Mucosa of stomach (tissue), 1 donor: Measurements from ENCODE around the gene C9orf72.
"Not testable (repeated sequence)": the region's sequence is repeated elsewhere in the genome, so short reads cannot be mapped to it uniquely, and the experiment has no call there.

Experiments
- H3K27me3 ChIP-seq: one replicate; pipeline ENCODE4 v1.7.0; 2013; ENCODE audit warnings: mild to moderate bottlenecking, low read length; ENCODE audit not compliant: control insufficient read depth, insufficient read depth
- H3K36me3 ChIP-seq: one replicate; pipeline ENCODE4 v1.7.0; 2013; ENCODE audit warnings: low read length; ENCODE audit not compliant: control insufficient read depth, insufficient read depth
- H3K4me1 ChIP-seq: one replicate; pipeline ENCODE4 v1.7.0; 2013; ENCODE audit warnings: mild to moderate bottlenecking, low read length; ENCODE audit not compliant: control insufficient read depth, insufficient read depth
- H3K4me3 ChIP-seq: one replicate; pipeline ENCODE4 v1.7.0; 2013; ENCODE audit warnings: low read length
- H3K9ac ChIP-seq: one replicate; pipeline ENCODE4 v1.7.0; 2013; ENCODE audit warnings: mild to moderate bottlenecking, low read length, moderate library complexity
- H3K9me3 ChIP-seq: one replicate; pipeline ENCODE4 v1.7.0; 2013; ENCODE audit warnings: mild to moderate bottlenecking, low read length, moderate library complexity; ENCODE audit not compliant: control insufficient read depth
- donor health status: Pancreatic carcinoma.

C9orf72 gene

GRCh38 chr9:27519466-27520465 lies 53.5 kb downstream of the C9orf72 start:
- Histone ChIP-seq H3K9me3 (no peaks in the 10 kb centered on the region), H3K4me3 (no peak overlapping the region), H3K9ac (no peak overlapping the region), H3K4me1 (no peaks in the 10 kb centered on the region), H3K27me3 (no peaks in the 10 kb centered on the region), H3K36me3 (no peaks in the 10 kb centered on the region)

DNA sequence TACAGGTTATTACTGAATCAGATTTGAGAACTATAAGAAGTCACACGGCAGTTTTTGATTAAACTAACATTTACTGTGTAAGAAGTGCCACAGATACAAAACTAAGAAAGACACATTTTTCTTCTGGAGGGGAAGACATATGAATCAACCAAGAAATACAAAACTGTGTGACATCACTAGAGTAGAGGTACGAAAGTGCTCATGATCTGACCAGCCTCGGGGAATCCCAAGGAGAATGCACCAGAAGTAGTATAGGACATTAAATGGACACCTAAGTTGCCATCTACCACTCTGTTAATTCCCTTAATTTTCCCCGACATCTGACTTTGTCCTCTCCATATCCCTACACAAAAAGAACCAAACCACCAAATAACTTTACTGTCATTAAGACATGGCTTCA lies 54.5 kb downstream of the C9orf72 start:
- no peaks in the 10 kb centered on the region for H3K36me3 ChIP-seq
- no peaks in the 10 kb centered on the region for H3K9me3 ChIP-seq
- no peak overlapping the region for H3K9ac ChIP-seq
- H3K27me3 ChIP-seq, result no peaks in the 10 kb centered on the region
- H3K4me3 ChIP-seq, result no peak overlapping the region
- H3K4me1 ChIP-seq, result no peaks in the 10 kb centered on the region

- Histone ChIP-seq H3K36me3 (no peaks in the 10 kb centered on the region), H3K4me3 (no peak overlapping the region), H3K27me3 (no peaks in the 10 kb centered on the region), H3K4me1 (no peaks in the 10 kb centered on the region), H3K9ac (no peak overlapping the region), H3K9me3 (no peaks in the 10 kb centered on the region)
These were observed 55.3 kb downstream of the C9orf72 start for GRCh38 chr9:27518006-27518405.

GRCh38 chr9:27514551-27514950 lies 58.7 kb downstream of the C9orf72 start:
- no peaks in the 10 kb centered on the region for H3K4me1 ChIP-seq
- no peak overlapping the region for H3K9ac ChIP-seq
- no peaks in the 10 kb centered on the region for H3K27me3 ChIP-seq
- H3K9me3 ChIP-seq, result no peaks in the 10 kb centered on the region
- no peak overlapping the region for H3K4me3 ChIP-seq
- no peaks in the 10 kb centered on the region for H3K36me3 ChIP-seq

- no peaks in the 10 kb centered on the region for H3K9me3 ChIP-seq
- H3K4me1 ChIP-seq, result no peaks in the 10 kb centered on the region
- H3K36me3 ChIP-seq, result no peaks in the 10 kb centered on the region
- H3K4me3 ChIP-seq, result no peak overlapping the region
- no peak overlapping the region for H3K9ac ChIP-seq
- H3K27me3 ChIP-seq, result no peaks in the 10 kb centered on the region
These were observed 61.5 kb downstream of the C9orf72 start for GRCh38 chr9:27511771-27512170.

- H3K36me3 ChIP-seq, result no peaks in the 10 kb centered on the region
- no peak overlapping the region for H3K9ac ChIP-seq
- H3K9me3 ChIP-seq, result no peaks in the 10 kb centered on the region
- H3K27me3 ChIP-seq, result no peaks in the 10 kb centered on the region
- H3K4me3 ChIP-seq, result no peak overlapping the region
- H3K4me1 ChIP-seq, result no peaks in the 10 kb centered on the region
These were observed 62.5 kb downstream of the C9orf72 start for GRCh38 chr9:27510780-27511179.

DNA sequence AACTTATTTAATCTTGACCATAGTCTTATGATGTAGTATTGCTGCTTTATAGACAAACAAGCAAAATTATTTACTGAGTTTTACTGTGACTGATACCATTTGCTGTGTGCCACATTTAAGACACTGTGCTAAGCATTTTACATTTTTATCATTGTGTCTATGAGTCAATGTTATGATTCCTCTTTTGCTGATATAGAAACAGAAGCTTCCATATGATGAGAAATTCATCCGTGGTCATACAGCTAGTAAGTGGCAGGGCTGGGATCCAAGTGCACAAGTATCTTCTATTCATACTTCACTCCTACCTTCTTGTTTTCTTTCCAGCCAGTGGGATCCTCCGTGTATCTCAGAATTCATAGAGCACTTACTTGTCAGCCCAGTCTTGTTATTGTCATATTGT lies 66.3 kb downstream of the C9orf72 start:
- H3K36me3 ChIP-seq, result no peaks in the 10 kb centered on the region
- no peaks in the 10 kb centered on the region for H3K9me3 ChIP-seq
- H3K27me3 ChIP-seq, result no peaks in the 10 kb centered on the region
- no peak overlapping the region for H3K9ac ChIP-seq
- H3K4me3 ChIP-seq, result no peak overlapping the region
- H3K4me1 ChIP-seq, result no peaks in the 10 kb centered on the region

DNA sequence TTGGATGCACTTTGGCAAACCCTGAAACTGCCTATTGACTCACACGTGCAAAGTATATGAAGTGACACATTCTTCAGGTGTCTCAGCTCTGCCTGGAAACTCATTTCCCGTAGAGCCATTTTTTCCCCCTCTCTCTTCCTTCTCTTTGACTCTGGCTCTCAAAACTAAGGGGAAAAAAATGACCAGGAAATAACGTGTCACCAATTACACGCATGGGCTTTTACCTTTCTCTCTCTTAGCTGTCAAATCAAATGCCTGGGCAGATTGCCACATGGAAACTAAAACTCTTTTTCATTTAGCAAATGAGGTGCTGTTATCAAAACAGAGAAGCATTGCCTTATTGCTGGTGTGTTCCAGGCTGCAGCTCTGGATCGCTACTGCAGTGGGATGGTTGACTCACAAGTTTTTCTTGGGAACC lies 67.5 kb downstream of the C9orf72 start:
- no peak overlapping the region for H3K9ac ChIP-seq
- H3K9me3 ChIP-seq, result no peaks in the 10 kb centered on the region
- no peaks in the 10 kb centered on the region for H3K4me1 ChIP-seq
- no peaks in the 10 kb centered on the region for H3K36me3 ChIP-seq
- no peaks in the 10 kb centered on the region for H3K27me3 ChIP-seq
- no peak overlapping the region for H3K4me3 ChIP-seq

GRCh38 chr9:27504259-27504658 lies 69.0 kb downstream of the C9orf72 start:
- Histone ChIP-seq H3K4me3 (no peak overlapping the region), H3K4me1 (no peaks in the 10 kb centered on the region), H3K36me3 (no peaks in the 10 kb centered on the region), H3K9ac (no peak overlapping the region), H3K27me3 (no peaks in the 10 kb centered on the region), H3K9me3 (no peaks in the 10 kb centered on the region)

- Histone ChIP-seq H3K4me3 (no peak overlapping the region), H3K36me3 (no peaks in the 10 kb centered on the region), H3K9ac (no peak overlapping the region), H3K9me3 (no peaks in the 10 kb centered on the region), H3K4me1 (no peaks in the 10 kb centered on the region), H3K27me3 (no peaks in the 10 kb centered on the region)
These were observed 69.7 kb downstream of the C9orf72 start for GRCh38 chr9:27503623-27504022.

- not testable (repeated sequence) for H3K4me1 ChIP-seq, H3K4me3 ChIP-seq, H3K27me3 ChIP-seq, H3K9me3 ChIP-seq, H3K36me3 ChIP-seq, H3K9ac ChIP-seq
These were observed 72.4 kb downstream of the C9orf72 start for GRCh38 chr9:27500902-27501301.

GRCh38 chr9:27499451-27499850 lies 73.8 kb downstream of the C9orf72 start:
- Histone ChIP-seq H3K9ac (no peak overlapping the region), H3K4me1 (peaks cover 4% of the 10 kb centered on the region), H3K4me3 (no peak overlapping the region), H3K36me3 (no peaks in the 10 kb centered on the region), H3K27me3 (no peaks in the 10 kb centered on the region), H3K9me3 (no peaks in the 10 kb centered on the region)
